NCI-H748 treated with DMSO at 0.1 percent for 48 hours (cell line): ENCODE results near the gene AKAP9.
"Not testable (repeated sequence)": the region's sequence is repeated elsewhere in the genome, so short reads cannot be mapped to it uniquely, and the experiment has no call there.

Experiments
- DNase-seq: peaks from one replicate; lab custom pipeline; 2025; lab: John Stamatoyannopoulos, UW

Gene AKAP9

DNA sequence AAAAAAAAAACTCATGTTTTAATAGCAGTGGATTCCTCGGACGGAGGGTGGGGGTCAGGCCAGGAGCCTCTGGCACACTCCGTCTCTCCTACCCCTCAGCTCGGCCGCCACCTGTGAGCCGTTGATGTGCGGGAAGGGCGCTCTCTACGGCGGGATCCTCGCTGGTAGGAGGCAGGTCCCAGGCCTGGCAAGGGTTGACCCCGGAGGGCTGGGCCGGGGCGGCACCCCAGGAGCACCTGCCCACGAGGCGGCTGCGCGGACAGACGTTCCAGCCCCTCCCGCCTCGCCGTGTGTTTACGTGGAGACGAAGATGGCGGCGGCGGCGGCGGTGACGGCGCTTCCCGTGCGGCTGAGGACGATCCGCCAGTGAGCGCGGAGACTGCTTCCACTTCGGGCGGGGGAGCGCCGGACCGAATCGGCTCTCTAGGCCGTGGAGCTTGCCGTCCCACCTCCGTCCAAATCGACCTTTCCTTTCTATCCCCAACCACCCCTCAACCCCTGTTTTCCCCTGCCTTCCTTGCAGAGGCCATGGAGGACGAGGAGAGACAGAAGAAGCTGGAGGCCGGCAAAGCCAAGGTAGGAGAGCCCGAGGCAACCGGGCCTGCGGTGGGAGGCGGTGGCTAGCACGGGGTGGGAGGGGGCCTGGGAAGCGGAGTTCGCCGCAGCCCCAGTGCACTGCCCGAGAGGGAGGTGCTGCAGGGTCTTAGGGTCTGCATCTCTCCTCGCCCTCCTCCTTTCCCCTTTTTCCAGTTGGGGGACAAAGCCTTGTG lies at the start of gene AKAP9:
Gene AKAP9, plus strand, starts transcription at position 291 of the 770 bp plus-strand sequence. Its CDS starts 238 bp downstream, at position 529.
- DNase-seq: peak; percentile 78

DNA sequence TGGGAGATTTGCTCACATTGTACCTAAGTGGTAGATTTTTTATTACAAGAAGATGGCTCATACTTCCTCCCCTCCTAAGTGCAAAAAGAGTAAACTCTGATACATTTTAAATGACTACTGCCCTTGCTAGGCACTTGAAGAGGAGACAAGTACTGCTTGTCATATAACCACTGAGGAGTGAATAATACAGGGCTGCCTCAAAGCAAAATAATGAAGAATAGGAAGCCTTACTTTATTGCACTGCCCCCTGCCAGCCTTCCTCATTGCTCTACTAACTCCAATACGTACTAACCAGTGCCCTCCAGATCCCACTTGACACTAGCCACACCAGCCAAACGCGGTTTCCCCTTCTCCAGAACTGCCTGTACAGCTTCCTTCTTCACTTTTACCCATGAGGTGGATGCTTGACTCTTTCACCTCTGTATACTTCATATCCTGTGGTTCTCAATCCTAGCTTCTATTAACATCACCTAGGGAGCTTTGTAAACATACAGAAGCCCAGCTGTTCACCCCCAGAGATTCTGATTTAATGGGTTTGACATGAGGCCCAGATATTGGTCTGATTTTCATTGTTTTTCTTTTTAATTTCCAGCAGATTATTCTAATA lies 48.5 kb upstream of the AKAP9 start:
- DNase-seq: no peak

DNA sequence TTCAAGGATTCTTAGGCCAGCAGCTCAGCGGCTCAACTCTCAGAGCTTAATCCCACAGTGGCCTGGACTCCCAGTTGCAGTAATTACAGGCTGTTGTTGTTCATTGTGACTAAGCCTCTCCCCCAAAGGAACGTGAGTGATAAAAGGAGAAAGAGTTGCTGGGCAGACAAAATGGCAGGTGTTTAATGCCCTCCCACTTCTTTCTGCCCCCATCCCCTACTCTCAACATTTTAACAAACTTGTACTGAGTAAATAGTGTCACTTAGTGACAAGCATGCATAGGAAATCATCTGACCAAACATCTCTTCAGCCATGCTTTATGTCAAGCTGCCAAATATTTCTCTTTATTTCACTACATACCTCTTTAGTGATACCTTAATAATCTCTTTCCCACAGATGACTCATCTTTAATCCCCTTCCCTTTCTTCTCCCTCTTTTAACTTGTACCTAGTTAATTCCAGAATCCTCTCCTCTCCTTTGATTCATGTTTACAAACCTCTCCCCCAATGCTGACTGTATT lies 47.8 kb upstream of the AKAP9 start:
- peak; percentile 24 for DNase-seq

DNA sequence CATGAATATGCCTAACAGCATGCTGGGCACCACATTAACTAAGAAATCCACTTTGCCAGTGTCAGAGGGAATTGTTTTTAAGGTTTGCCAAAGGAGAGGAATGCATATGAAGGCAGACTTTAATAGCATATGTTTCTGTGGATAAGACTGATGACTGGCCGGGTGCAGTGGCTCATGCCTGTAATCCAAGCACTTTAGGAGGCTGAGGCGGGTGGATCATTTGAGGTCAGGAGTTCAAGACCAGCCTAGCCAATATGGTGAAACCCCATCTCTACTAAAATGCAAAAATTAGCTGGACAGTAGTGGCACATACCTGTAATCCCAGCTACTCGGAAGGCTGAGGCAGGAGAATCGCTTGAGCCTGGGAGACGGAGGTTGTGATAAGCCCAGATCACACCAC lies 47.0 kb upstream of the AKAP9 start:
- DNase-seq: not testable (repeated sequence)

DNA sequence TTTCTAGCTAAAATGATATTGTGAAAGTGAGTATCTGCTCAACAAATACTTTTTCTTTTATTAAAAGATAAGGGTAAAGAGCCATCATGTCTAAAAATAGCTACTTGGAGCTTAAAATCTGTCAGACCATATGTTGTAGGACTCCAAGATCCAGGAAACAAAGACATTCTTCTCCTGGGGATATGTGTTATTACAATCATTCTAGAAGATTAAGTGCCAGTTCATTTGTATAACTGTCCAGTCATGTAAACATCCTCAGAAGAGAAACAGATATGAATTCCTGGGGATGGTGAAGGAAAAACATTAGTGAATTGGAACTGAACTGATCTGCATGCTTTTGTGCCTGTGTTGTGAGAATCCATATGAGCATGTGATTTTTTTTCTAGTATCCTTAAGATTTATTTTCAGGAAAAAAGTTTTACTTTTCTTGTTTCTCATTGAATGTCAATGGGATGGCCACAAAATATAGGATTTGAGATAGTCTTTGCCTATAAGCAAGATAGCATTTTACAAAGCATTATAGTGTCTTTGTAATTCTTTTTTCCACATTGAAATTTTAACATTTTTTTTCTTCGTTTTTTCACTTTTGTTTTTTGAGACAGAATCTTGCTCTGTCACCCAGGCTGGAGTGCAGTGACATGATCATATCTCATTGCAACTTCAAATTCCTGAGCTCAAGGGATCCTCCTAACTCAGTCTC lies 45.7 kb upstream of the AKAP9 start:
- DNase-seq: no peak

DNA sequence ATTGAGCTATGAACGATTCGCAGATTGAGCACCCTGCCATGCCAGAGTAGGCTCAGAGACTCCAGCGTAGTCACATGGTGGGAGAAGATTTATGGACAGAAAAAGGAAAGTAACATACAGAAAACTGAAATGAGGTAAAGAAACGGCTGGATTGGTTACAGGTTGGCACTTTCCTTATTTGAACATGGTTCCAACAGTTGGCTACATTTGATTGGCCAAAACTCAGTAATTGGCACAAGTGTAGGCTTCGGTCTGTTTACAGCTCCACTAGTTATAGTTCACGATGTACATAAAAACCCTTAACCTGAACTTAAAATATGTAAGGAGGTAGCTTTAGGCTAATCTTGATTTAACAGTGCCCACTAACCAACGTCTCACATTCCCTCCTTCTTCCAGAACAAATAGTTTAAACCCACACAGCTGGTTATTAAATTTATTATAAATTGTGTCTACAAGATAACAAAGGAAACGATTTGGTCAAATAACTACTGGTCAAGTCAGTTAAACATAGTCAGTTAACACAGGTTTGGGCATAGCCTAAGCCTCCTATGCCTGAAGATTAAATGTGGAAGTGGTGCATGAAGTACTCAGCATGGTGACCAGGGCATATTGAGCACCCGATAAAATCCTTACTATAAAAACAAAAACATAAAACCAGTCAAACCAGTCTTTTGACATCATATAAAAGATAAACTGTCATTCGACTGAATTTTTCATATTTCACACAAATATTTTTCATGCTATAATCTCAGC lies 42.2 kb upstream of the AKAP9 start:
- no peak for DNase-seq

DNA sequence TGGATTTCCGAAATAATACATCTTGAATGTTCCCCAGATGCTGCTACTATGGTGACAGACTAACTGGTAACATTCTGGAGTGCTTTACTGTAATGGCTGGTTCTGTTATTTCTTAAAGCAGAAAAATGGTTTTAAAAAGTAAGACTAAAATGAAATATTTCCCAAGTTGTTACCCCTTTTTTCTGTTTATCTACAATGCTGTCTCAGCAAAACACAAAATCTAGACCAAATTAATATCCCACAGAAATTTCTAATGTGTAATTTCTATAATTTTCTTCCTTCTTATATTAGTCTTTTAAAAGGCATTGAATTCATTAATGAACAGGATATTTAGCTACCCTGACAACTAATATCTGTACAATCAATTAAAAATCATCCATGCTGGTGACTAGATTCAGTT lies 41.1 kb upstream of the AKAP9 start:
- DNase-seq: no peak

DNA sequence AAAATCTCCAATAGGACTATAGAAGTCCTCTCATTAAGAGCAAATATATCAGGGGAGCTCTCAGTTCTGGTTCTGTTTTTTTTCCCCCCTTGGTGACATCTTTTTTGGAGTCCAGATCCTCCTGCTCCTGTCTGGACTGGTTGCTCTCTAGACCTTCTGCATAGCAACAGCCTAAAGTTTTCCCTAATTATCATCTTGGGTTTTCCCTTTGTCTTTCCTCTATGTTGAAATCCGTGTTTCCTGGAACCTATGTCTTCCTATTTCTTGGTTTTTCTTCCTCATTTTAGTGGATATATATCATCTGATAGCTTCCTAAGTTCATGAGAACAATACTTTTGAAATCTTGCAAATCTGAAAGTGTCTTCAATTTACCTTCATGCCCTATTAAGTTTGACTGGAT lies 30.5 kb upstream of the AKAP9 start:
- no peak for DNase-seq

DNA sequence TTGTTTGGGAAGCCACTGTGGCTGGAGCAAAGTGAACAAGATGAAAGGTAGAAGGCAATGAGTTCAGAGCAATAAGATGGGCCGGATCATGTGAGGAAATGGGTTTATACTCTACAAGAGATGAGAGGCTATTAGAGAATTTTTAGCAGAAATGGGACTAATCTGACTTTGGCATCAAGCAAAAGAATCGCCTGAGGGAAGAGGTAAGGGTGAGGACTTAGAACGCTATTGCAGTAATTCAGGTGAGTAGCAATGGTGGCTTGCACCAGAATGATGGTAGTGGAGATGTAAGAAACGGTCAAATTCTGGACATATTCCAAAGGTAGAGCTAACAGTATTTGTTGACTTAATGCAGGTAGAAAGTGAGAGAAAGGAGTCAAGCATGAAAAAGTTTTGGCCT lies 29.5 kb upstream of the AKAP9 start:
- DNase-seq: no peak

DNA sequence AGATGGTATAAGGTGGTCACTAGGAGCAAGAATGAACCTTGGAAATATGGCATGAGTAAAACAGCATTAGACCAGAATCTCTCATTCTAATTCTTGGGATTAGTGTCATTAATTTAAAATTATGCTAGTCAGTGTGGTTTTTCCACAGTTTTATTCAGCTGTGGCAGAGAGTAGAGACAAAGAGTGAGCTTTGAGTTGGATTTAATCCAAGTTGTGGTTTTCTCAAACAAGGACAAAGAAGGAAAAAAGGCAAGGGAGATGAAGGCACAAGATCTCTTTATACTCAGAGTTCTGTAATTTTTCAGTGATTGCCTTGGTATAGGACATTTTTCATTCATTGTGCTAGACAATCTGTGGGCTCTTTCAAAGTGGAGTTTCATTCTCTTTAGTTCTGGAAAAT lies 28.2 kb upstream of the AKAP9 start:
- DNase-seq: no peak

DNA sequence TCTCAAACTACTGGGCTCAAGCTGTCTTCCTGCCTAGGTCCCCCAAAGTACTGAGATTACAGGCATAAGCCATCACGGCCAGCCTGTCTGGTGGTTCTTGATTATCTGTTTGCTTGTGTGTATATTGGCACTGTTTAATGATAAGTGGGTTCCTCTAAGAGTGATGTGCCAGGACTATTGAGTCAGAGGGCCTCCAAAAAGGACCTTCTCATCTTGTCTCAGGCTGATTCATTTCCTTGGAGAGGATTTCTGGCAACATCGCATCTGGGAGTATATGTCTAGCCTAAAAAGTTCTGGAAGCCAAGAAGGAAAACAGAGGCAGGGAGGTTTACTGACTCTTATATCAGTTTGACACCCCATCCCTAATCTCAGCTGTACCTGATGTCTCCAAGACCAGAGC lies 27.1 kb upstream of the AKAP9 start:
- no peak for DNase-seq

DNA sequence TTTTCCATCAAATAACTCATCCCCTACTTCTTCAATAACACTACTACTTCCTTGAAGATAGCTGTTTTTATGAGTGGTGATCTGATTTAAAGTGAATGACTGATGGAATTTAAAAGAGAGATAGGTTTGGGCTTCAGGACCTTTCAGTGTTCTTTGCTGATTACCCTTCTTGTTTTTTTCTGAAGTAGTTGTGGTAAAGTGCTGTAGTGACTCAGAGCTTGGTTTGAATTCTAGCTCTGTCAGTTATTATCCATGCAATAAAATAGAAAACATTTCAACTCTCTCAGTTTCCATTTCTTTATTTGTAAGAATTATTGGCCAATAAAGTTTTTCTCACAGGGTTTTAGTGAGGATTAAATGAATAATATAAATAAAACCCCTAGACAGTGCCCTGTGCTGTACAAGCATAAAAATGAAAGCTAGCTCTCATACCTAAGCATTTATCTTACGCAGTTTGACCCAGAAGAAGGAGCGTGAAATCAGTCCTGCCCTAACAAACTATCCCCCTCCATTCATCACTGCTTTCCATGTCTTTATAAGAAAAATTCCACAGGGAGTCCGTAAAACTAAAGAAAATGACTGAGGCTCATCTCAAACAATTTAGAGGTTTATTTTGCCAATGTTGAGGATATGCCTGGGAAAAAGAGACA lies 25.1 kb upstream of the AKAP9 start:
- DNase-seq: no peak

DNA sequence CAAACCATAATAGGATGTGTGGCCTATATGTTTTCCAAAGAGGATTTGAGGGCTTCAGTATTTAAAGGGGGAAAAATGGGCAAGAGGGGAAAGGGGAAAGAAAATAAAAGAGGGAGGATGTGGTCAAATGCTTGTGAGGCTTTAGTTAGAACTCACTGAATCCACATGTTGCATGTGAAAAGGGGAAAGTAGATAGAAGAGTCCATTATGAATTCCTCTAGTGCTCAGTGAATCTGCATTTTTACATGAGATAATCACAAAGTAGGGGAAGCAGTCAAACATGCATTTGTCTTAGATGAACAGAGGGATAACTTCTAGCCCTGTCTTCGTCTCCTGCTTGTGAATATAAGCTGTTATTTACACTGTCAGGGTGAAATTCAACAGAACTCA lies 24.6 kb upstream of the AKAP9 start:
- DNase-seq: no peak

DNA sequence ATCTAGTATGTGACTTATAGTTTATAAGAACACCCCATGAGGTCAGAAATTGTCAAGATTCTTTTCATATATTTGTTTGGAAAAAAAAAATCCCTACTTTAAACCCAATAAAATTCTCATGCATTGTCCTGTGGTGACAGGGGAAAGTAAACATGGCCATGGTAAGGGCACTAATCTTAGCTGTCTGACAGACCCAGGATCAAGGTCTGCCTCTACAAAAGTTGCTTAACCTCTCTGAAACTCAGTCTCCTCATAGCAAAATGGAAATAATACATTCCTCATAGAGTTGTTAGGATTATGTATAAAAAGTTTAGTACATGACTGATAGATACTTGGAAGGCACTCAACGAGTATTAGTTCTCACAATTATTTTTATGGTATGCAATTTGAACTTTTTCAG lies 22.3 kb upstream of the AKAP9 start:
- no peak for DNase-seq

DNA sequence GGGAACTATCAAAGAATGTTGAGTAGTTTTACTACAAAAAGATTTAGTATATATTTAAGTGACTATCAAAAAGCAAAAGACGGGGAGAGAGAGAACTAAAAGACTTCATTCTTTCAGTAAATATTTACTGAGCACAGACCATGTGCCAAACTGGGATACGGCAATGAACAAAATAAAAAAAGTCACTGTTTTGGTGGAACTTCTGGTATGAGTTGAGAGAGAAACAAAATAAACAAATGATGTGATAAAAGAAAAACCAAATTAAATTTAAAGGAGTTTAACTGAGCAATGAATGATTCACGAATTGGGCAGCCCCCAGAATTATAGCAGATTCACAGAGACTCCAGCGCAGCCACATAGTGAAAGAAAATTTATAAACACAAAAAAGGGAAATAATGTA lies 17.8 kb upstream of the AKAP9 start:
- no peak for DNase-seq

DNA sequence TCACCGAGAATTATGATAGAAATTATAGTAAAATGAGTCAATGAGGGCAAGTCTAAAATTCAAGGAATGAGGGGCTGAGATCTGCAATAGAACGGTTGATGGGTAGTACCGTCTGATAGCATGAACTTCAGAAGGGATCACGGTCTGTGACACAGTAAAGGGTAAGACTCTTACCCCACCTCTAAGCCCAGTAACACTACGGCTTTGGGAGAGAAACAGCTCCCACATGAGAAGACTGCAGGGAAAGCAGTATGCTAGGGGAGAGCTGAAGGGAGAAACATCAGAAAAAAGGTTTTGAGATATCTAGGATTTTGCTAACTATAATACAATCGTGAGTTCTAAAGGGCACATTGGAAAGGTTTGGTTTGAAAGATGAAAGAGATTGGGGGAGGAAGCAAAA lies 12.8 kb upstream of the AKAP9 start:
- no peak for DNase-seq

DNA sequence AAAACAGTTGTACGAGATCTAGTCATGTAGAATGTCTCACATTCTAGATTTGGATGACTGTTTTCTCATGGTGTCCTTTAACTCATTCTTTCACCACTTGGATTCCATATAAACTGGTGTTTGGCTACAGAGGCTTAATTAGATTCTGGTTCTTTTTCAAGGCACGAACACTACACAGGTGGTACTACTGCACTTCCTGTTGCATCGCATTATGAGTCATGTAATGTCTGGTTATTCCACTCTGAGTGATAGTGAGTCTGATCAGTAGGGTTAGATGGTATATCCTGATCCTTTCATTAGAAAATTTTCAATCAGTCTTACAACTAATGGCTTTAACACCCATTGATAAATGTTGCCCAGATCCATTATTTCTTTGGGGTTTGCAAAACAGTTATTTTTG lies 11.2 kb upstream of the AKAP9 start:
- no peak for DNase-seq

DNA sequence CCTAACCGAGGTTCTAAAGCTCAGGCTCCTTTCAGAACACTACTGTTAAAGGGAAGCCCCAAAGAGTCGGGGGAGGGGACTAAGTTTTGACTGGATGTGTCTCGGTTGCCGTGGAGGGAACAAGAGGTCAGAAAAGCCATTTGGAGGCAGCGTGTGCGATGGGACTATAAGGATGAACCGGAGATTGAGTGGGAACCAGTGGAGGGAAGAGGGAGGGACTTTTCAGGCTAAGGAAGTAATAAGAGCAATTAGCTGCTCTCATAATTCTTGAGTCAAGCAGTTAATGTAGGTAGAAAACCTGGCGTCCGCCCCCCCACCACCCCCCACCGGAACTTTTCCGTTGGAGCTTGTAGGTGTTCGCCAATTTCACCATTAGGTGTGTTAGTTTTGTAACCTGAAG lies 491 bp upstream of the AKAP9 start:
- peak; percentile 41 for DNase-seq

DNA sequence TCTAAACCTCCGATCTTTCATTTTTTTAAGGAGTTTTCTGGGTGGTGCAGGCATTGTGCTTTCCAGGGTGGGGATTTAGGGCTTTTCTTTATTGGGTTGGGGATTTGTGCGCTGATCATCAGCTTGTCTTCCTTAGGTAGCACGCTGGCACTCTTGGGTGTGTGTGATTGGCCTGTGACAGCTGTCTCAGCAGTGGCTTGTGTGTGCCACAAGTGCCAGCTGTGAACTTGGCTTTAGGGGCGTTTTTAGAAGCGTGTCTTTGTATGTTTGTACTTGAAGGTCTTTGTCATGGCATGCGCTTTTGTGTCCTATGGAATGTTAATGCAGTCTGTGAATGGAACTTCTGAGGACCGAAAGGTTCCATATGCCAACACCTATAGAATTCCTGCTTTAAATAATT lies 788 bp downstream of the AKAP9 start:
- DNase-seq: peak; percentile 20

DNA sequence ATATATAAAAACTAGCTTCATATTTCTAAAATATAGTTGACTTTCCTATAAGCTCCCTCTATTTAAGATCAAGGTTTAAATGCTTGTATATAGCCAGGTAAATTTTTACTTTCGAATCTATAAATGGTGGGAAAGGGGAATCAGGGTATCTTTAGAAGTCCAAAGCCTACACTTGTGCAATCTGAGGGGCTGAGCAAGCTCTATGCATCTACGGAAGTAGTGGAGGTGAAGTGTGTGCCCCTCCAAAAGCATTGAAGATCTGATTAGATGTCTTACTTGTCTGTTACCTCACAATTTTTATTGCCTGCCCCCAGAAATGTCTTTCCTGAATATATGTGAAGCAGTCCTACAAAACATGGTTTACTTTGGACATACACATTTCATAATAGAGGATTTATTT lies 1.6 kb downstream of the AKAP9 start:
- no peak for DNase-seq

DNA sequence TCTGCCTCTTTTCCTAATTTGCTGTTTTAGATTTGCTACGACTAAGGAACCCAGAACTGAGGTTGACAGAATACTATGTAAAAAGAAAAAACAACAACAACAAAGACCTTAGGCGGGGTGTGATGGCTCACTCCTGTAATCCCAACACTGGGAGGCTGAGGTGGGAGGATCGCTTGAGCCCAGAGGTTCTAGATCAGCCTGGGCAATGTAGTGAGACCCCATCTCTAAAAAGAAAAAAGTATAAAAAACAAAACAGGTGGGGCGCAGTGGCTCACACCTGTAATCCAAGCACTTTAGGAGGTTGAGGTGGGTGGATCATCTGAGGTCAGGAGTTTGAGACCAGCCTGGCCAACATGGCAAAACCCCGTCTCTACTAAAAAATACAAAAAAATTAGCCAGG lies 4.3 kb downstream of the AKAP9 start:
- DNase-seq: not testable (repeated sequence)

DNA sequence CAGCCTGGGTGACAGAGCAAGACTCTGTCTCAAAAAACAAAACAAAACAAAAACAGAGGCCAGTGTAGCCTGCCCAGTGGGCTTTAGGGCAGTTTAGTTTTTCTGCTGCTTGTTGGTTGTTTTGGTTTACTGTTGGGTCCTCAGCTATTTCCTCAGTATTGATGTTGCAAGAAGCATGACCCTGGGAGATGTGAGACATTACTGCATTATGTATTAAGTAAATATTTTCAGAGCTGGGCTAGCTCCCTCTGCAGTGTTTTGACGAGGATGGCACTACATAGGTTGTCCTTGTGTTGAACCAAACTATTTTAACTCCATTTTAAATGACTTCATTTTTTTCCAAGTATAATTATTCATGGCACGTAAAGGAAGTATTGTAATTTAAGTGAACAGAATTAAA lies 4.8 kb downstream of the AKAP9 start:
- DNase-seq: no peak
